GM21367 (cell line): ENCODE measurements around the gene CABP4.

Source experiments
- ATAC-seq: cut with Tn5 transposase; IDR thresholded peaks from one replicate; pipeline ENCODE4 v1.9.1; 2021; ENCODE audit not compliant: unreplicated experiment

The CABP4 gene

GRCh38 chr11:67435727-67436458, 19.3 kb upstream of the CABP4 start:
- no peak for ATAC-seq

DNA sequence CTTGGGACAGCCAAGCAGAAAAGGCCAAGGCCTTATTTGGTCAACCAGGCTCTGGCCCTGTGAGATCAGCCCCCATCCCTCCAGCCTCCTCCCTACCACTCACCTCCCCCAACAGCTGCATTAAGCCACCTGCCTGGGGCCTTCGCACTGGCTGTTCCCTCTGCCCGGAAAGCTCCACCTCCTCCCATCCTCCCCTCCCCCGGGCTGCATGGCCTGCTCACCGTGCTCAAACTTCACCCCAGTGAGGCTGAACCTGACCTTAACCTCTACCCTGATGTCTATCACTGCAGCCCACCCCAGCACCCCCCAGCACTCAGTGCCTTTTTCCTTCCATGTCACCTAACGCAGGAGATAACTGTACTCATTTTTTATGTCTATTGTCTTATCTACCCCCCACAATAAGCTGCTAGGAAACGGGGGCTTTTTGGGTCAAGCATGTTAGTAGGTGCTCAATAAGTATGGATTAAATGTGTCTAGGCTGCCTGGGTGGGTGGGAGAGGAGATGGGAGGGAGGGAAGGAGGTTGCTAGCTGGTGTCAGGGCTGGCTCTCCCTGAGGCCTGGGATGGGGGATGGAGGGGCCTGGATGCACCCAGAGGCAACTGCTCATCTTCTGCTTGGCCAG, 18.6 kb upstream of the CABP4 start:
- no peak for ATAC-seq

- ATAC-seq = no peak
Observed at GRCh38 chr11:67437082-67437808, 17.9 kb upstream of the CABP4 start, which contains the start of gene PTPRCAP. Gene PTPRCAP (minus strand): TSS chr11:67437682. CDS start chr11:67437619, 63 bp downstream.

GRCh38 chr11:67437809-67438157, 17.4 kb upstream of the CABP4 start:
- ATAC-seq = no peak

DNA sequence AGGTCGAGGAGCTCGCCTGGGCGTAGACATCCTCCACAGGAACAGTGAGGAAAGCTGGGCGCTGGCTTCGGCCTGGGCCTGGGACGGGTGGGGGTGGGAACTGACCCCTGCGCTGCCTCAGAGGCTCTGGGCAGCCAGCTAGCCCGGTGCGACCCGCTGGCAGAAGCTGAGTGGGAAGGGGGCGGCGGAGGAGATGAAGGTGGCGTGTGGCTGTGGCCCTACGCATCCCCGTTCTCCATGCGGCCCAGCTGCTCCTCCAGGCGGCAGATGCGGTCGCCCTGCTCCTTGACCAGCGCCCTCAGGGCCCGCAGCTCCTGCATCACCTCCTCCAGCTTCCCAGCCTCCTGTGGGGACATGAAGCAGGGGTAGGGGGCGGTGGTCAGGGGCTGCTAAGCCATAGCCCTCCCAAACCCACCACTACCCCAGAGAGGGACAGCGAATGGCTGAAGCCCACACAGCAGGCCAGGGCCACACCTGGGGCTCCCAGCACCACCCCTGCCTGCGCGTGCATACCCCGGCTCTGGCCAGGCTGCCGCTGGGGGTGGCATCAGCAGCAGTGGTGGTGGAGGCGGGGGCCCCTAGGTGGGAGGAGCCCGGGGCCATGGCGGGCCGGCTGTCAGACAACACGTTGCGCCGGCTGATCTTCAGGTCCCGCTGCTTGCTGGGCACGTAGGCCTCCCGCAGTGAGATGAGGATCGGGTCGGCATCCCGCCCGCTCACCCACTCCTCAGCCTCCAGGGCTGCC, 16.8 kb upstream of the CABP4 start:
- no peak for ATAC-seq

GRCh38 chr11:67439321-67440228, 15.6 kb upstream of the CABP4 start:
- no peak for ATAC-seq

DNA sequence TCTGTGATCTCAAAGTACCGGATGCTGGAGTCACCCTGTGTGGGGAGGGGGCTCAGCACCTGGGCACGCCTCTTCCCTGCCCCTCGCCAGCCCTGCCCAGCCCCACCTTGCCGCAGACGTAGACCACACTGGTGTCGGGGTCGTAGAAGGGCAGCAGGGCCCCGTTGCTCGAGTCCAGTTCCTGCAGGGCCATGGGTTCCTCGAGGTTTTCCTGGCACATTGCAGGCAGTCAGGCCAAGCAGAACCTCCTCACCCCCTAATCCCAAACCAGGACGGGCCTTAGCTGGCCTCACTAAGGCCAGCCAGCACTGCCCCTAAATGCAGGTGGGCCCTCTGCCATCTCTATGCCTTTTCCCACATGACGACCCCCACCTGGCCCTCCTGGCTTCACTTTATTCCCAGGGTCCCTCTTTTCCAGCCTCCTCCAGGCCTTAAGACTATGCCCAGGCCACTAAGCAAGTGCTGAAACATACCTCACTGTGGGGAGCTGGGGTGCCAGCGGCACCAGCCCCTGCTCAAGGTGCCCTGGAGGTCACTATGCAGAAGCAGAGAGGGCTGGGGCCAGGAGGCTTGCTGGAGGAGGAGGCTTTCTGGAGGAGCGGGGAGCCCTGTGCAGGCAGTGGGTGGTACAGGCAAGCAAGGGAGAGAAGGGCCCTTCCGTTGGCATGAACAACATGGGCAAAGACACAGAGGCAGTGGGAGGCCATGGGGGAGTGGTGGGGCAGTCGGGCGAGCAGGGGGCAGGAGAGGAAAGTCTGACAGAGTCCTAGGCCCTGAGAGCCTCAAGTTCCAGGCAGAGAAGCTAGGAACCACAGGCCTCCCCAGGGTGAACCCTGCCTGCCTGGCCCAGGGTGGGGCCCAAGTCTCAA, 14.7 kb upstream of the CABP4 start:
- ATAC-seq = no peak

- ATAC-seq = no peak
Observed at GRCh38 chr11:67441098-67441563, 14.0 kb upstream of the CABP4 start.

GRCh38 chr11:67441731-67442351, 13.3 kb upstream of the CABP4 start:
- ATAC-seq = no peak

DNA sequence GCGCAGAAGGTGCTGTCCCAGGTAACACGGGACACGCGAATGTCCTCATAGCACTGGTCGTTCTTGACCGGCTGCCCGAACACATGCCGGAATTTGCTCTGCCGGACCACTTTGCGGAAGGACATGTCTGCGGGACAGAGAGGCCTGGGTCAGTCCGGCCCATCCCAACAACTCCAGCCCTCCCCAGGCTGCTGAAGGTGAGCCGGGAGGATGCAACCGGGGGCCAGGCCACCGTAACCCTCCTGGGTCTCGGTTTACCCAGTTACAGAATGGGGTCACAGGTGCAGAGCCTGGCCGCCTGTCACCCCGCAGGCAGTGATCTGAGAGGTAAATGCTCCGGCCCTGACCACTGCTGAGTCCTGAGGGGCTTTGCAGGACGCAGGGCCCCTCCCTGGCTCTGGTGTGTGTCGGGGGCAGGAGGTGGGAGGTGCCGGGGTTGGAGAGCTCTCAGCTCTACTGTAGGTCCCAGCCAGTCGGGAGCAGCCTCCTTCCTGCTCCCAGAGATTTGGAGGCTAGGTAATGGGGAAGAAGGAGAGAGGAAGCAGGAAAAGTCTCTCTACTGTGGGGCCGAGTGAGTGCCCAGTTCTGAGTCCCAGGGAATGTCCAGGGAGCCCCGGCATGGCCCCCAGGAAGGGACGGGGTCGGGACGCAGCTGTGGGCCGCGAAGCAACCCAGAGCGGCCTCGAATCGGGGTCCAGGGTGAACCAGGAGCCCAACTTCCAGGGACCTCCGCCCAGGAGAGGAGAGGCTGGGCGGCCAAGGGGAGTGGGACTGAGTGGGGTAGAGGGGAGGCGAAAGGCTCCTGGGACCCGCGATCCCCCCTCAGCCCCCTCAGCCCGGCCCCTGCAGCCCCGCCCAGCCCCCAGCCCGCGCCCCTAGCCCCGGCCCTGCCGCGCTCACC, 12.4 kb upstream of the CABP4 start:
- ATAC-seq = no peak

DNA sequence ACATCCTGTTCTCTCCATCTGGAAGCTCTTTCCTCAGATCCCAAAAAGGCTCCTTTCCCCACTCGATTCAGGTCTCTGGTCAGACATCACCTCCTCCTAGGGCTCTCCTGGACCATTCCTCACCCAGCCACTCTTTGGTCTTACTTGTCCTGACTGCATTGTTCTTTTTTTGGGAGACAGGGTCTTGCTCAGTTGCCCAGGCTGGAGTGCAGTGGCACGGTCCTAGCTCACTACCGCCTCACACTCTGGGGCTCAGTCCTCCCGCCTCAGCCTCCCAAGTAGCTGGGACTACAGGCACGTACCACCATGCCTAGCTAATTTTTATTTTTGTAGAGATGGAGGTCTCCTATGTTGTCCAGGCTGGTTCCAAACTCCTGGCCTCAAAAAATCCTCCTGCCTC, 9.6 kb upstream of the CABP4 start:
- no peak for ATAC-seq

GRCh38 chr11:67448220-67448609, 6.9 kb upstream of the CABP4 start:
- no peak for ATAC-seq

- no peak for ATAC-seq
Observed at GRCh38 chr11:67449116-67449844, 5.9 kb upstream of the CABP4 start.

- no peak for ATAC-seq
Observed at GRCh38 chr11:67450796-67451657, 4.1 kb upstream of the CABP4 start.

- ATAC-seq = no peak
Observed at GRCh38 chr11:67451658-67451976, 3.5 kb upstream of the CABP4 start.

GRCh38 chr11:67452141-67452952, 2.8 kb upstream of the CABP4 start, which contains the start of gene GPR152:
Gene GPR152 (minus strand): TSS chr11:67452729. CDS start chr11:67452724, 5 bp downstream.
- no peak for ATAC-seq
